Mononuclear cell (primary cell): ENCODE data around the gene TTC19. TPM values are rescaled to one million over a fixed set of nuclear protein-coding genes. Genes with fewer than 3 reads are reported as not detected.
"Not testable (repeated sequence)": the region's sequence is repeated elsewhere in the genome, so short reads cannot be mapped to it uniquely, and the experiment has no call there.

Source experiments
- H3K27me3 ChIP-seq: 2 replicates; pipeline ENCODE4 v1.6.0; 2011; ENCODE audit warnings: low read length, control low read depth; ENCODE audit not compliant: insufficient read depth
- H3K4me1 ChIP-seq: 2 replicates; pipeline ENCODE4 v1.5.1; 2011; ENCODE audit warnings: mild to moderate bottlenecking, low read length, control low read depth; ENCODE audit not compliant: insufficient read depth
- H3K4me3 ChIP-seq: 2 replicates; pipeline ENCODE4 v1.5.1; 2011; ENCODE audit warnings: mild to moderate bottlenecking, low read length, moderate library complexity
- H3K9me3 ChIP-seq: 2 replicates; pipeline ENCODE4 v1.5.1; 2011; ENCODE audit warnings: low read depth, mild to moderate bottlenecking, control low read depth, low read length
- total RNA-seq: library from RNA; depleted of rRNA; stranded (reverse); fragments of >200 nt; gene quantifications from one replicate; pipeline ENCODE4 v1.2.3, GENCODE V29; 2012

TTC19 gene
- total RNA-seq, 1 donor, result 47.1 TPM

GRCh38 chr17:16037636-16038035 lies 38.0 kb downstream of the TTC19 start:
- H3K9me3 ChIP-seq, result no peaks in the 10 kb centered on the region
- no peaks in the 10 kb centered on the region for H3K4me1 ChIP-seq
- no peak overlapping the region for H3K4me3 ChIP-seq
- H3K27me3 ChIP-seq, result no peaks in the 10 kb centered on the region

GRCh38 chr17:16040710-16041251 lies 41.2 kb downstream of the TTC19 start:
- Histone ChIP-seq H3K27me3 (no peaks in the 10 kb centered on the region), H3K4me3 (no peak overlapping the region), H3K9me3 (no peaks in the 10 kb centered on the region)

GRCh38 chr17:16044487-16044886 lies 44.9 kb downstream of the TTC19 start:
- H3K9me3 ChIP-seq, result no peaks in the 10 kb centered on the region
- H3K27me3 ChIP-seq, result no peaks in the 10 kb centered on the region
- H3K4me3 ChIP-seq, result no peak overlapping the region
- no peaks in the 10 kb centered on the region for H3K4me1 ChIP-seq

More at GRCh38 chr17:16040710-16041251, 41.2 kb downstream of the TTC19 start:
- no peaks in the 10 kb centered on the region for H3K4me1 ChIP-seq

- Histone ChIP-seq H3K4me1 (no peaks in the 10 kb centered on the region), H3K9me3 (no peaks in the 10 kb centered on the region), H3K4me3 (no peak overlapping the region), H3K27me3 (no peaks in the 10 kb centered on the region)
These were observed 47.3 kb downstream of the TTC19 start for GRCh38 chr17:16046966-16047365.

GRCh38 chr17:16048811-16049449 lies 49.3 kb downstream of the TTC19 start:
- Histone ChIP-seq H3K4me1 (no peaks in the 10 kb centered on the region), H3K4me3 (no peak overlapping the region), H3K27me3 (no peaks in the 10 kb centered on the region), H3K9me3 (no peaks in the 10 kb centered on the region)

GRCh38 chr17:16050844-16051243 lies 51.2 kb downstream of the TTC19 start:
- H3K4me3 ChIP-seq, result no peak overlapping the region
- H3K27me3 ChIP-seq, result no peaks in the 10 kb centered on the region
- no peaks in the 10 kb centered on the region for H3K4me1 ChIP-seq
- no peaks in the 10 kb centered on the region for H3K9me3 ChIP-seq

- Histone ChIP-seq H3K4me1 (no peaks in the 10 kb centered on the region), H3K27me3 (no peaks in the 10 kb centered on the region), H3K4me3 (no peak overlapping the region), H3K9me3 (no peaks in the 10 kb centered on the region)
These were observed 52.9 kb downstream of the TTC19 start for GRCh38 chr17:16052486-16052885.

- not testable (repeated sequence) for H3K9me3 ChIP-seq, H3K4me3 ChIP-seq, H3K4me1 ChIP-seq, H3K27me3 ChIP-seq
These were observed 55.5 kb downstream of the TTC19 start for GRCh38 chr17:16055139-16055538.

GRCh38 chr17:16061631-16062030 lies 62.0 kb downstream of the TTC19 start:
- Histone ChIP-seq H3K27me3 (no peaks in the 10 kb centered on the region), H3K9me3 (no peaks in the 10 kb centered on the region), H3K4me3 (no peak overlapping the region), H3K4me1 (no peaks in the 10 kb centered on the region)

GRCh38 chr17:16066125-16066524 lies 66.5 kb downstream of the TTC19 start:
- H3K4me1 ChIP-seq, result no peaks in the 10 kb centered on the region
- H3K4me3 ChIP-seq, result no peak overlapping the region
- H3K27me3 ChIP-seq, result no peaks in the 10 kb centered on the region
- no peaks in the 10 kb centered on the region for H3K9me3 ChIP-seq

- no peaks in the 10 kb centered on the region for H3K4me1 ChIP-seq
- no peaks in the 10 kb centered on the region for H3K27me3 ChIP-seq
- no peak overlapping the region for H3K4me3 ChIP-seq
- no peaks in the 10 kb centered on the region for H3K9me3 ChIP-seq
These were observed 68.7 kb downstream of the TTC19 start for GRCh38 chr17:16068323-16068722.

GRCh38 chr17:16072031-16072430 lies 72.4 kb downstream of the TTC19 start:
- Histone ChIP-seq H3K27me3 (no peaks in the 10 kb centered on the region), H3K4me3 (no peak overlapping the region), H3K4me1 (no peaks in the 10 kb centered on the region), H3K9me3 (no peaks in the 10 kb centered on the region)

GRCh38 chr17:16073845-16074244 lies 74.2 kb downstream of the TTC19 start:
- Histone ChIP-seq H3K4me3 (no peak overlapping the region), H3K9me3 (no peaks in the 10 kb centered on the region), H3K4me1 (no peaks in the 10 kb centered on the region), H3K27me3 (no peaks in the 10 kb centered on the region)

- Histone ChIP-seq H3K27me3 (no peaks in the 10 kb centered on the region), H3K9me3 (no peaks in the 10 kb centered on the region), H3K4me1 (no peaks in the 10 kb centered on the region), H3K4me3 (no peak overlapping the region)
These were observed 74.8 kb downstream of the TTC19 start for GRCh38 chr17:16074423-16074822.

- no peaks in the 10 kb centered on the region for H3K4me1 ChIP-seq
- no peaks in the 10 kb centered on the region for H3K27me3 ChIP-seq
- H3K9me3 ChIP-seq, result no peaks in the 10 kb centered on the region
- H3K4me3 ChIP-seq, result no peak overlapping the region
These were observed 76.3 kb downstream of the TTC19 start for GRCh38 chr17:16075949-16076348.
